GM12878 (cell line): Measurements from ENCODE around the gene ATAD2B. TPM values are rescaled to one million over a fixed set of nuclear protein-coding genes. Genes with fewer than 3 reads are reported as not detected.

ENCODE experiments used
- ATAC-seq: fragments of 200-7000 bp; cut with Tn5 transposase; 3 replicates; pipeline ENCODE4 v1.9.1; 2020; ENCODE audit warnings: mild to moderate bottlenecking, moderate library complexity
- BruUV-seq: library from RNA; stranded (reverse); fragments of 400-500 nt; replicated peaks from 2 replicates; lab custom pipeline; 2021; lab: Mats Ljungman, UMichigan
- CTCF ChIA-PET: fragments of 300-600 bp; sonication (Branson Sonifier 250); formaldehyde crosslinking; extraction: SDS; loops from one replicate; lab custom pipeline; 2021; ENCODE audit warnings: inconsistent platforms; lab: Yijun Ruan, JAX
- POLR2A ChIA-PET: fragments of 350-600 bp; formaldehyde crosslinking; extraction: SDS; loops from one replicate; lab custom pipeline; 2021; ENCODE audit warnings: inconsistent platforms; lab: Charles Lee
- RAD21 ChIA-PET: fragments of 300-600 bp; sonication (Branson Sonifier 250); formaldehyde crosslinking; loops from one replicate; lab custom pipeline; 2023; ENCODE audit warnings: antibody characterized with exemption; ENCODE audit not compliant: unreplicated experiment; lab: Charles Lee
- SMC1A ChIA-PET: fragments of 300-600 bp; sonication (Branson Sonifier 250); formaldehyde crosslinking; loops from one replicate; lab custom pipeline; 2023; ENCODE audit not compliant: unreplicated experiment, uncharacterized antibody; lab: Charles Lee
- DNase-seq: peaks from one replicate; pipeline ENCODE4 v3.0.0-alpha.2; 2011; ENCODE audit warnings: low read depth, low spot score
- FAIRE-seq: peaks from 3 replicates; lab custom pipeline; 2011; peaks lifted over from hg19 to GRCh38; lab: Jason Lieb, UNC
- H2AFZ ChIP-seq: 2 replicates; pipeline ENCODE4 v1.6.0; 2011; ENCODE audit warnings: low read depth, low read length, control low read depth; ENCODE audit not compliant: control insufficient read depth
- H3K27ac ChIP-seq: 2 replicates; pipeline ENCODE4 v1.5.1; 2011; ENCODE audit warnings: control low read depth; ENCODE audit not compliant: control insufficient read depth, insufficient read depth
- H3K27me3 ChIP-seq, 2 experiments: replicated peaks in 1 of 2; 2 replicates each; pipeline versions ENCODE4 v1.6.0 to v1.6.1; 2011; ENCODE audit warnings: low read length in 1 of 2; ENCODE audit not compliant: control insufficient read depth in 2 of 2, insufficient read depth in 2 of 2
- H3K36me3 ChIP-seq, 2 experiments: 2 replicates each; pipeline ENCODE4 v1.5.1; 2011; ENCODE audit warnings: low read length in 1 of 2; ENCODE audit not compliant: control insufficient read depth in 2 of 2, insufficient read depth in 2 of 2
- H3K4me1 ChIP-seq: 2 replicates; pipeline ENCODE4 v1.6.1; 2011; ENCODE audit warnings: mild to moderate bottlenecking, low read length, moderate library complexity, mixed read lengths; ENCODE audit not compliant: control insufficient read depth, insufficient read depth
- H3K4me2 ChIP-seq: 2 replicates; pipeline ENCODE4 v1.6.0; 2011; ENCODE audit warnings: control low read depth; ENCODE audit not compliant: control insufficient read depth, insufficient read depth
- H3K4me3 ChIP-seq: fragments of 200-600 bp; sonication (generic); 2 replicates; pipeline ENCODE4 v1.5.1; 2016
- H3K79me2 ChIP-seq: 2 replicates; pipeline ENCODE4 v1.6.0; 2011; ENCODE audit warnings: low read length; ENCODE audit not compliant: control insufficient read depth, insufficient read depth
- H3K9ac ChIP-seq: 2 replicates; pipeline ENCODE4 v1.8.0; 2011; ENCODE audit warnings: low read length, control low read depth, mixed read lengths; ENCODE audit not compliant: control insufficient read depth, insufficient read depth
- H3K9me3 ChIP-seq: replicated peaks from 3 replicates; pipeline ENCODE4 v1.5.1; 2011; ENCODE audit warnings: mild to moderate bottlenecking, low read length; ENCODE audit not compliant: control insufficient read depth, insufficient read depth
- H4K20me1 ChIP-seq: 2 replicates; pipeline ENCODE4 v1.6.0; 2011; ENCODE audit not compliant: control insufficient read depth, insufficient read depth
- CBX3 ChIP-seq: fragments of 200-600 bp; sonication (generic); IDR thresholded peaks from 2 replicates; pipeline ENCODE4 v1.6.1; 2016; ENCODE audit warnings: low read depth, borderline replicate concordance
- GATAD2B ChIP-seq: fragments of 450-650 bp; conservative IDR thresholded peaks from 2 replicates; pipeline ENCODE4 v1.6.1; 2017; ENCODE audit warnings: low read depth, mild to moderate bottlenecking, moderate library complexity
- IRF4 ChIP-seq: IDR thresholded peaks from 2 replicates; pipeline ENCODE4 v1.6.1; 2011; ENCODE audit warnings: low read depth, low read length
- ZNF207 ChIP-seq: fragments of 450-650 bp; IDR thresholded peaks from 2 replicates; pipeline ENCODE4 v1.6.1; 2014; ENCODE audit warnings: antibody characterized with exemption, mild to moderate bottlenecking, borderline replicate concordance
- WGBS: methylation state at CpG from one replicate; pipeline ENCODE4 v1.1.6; 2016; ENCODE audit warnings: low lambda C conversion rate; ENCODE audit not compliant: insufficient replicate concordance, insufficient coverage; ENCODE audit errors: missing lambda C conversion rate; 5-methylcytosine and 5-hydroxymethylcytosine counted together
- in situ Hi-C: fragments of 300-500 bp; cut with MboI; formaldehyde crosslinking; loops from 9 replicates; pipeline ENCODE4 v1.14.3; 2018; ENCODE audit warnings: mixed read lengths
- intact Hi-C: fragments of 100-400 bp; cut with micrococcal nuclease; formaldehyde crosslinking; loops from one replicate; pipeline ENCODE4 v1.14.2; 2022; ENCODE audit not compliant: unreplicated experiment
- polyA plus RNA-seq, 11 experiments: library from polyadenylated mRNA; depleted of rRNA in 4 of 11; unstranded in 6 of 11; stranded (reverse) in 5 of 11; fragments of >200 nt; fragmentation: Nextera tagmentation in 4 of 11; fragmentation: Illumina TruSeq in 1 of 11; extraction: Ambion mirVana in 4 of 11; extraction: Trizol in 1 of 11; gene quantifications; 1 replicate in 1 of 11; 2 replicates in 10 of 11; pipeline versions ENCODE4 v1.2.1 to v1.2.3, GENCODE V29; 2011 to 2016; ENCODE audit warnings: inconsistent platforms in 2 of 11, missing spikeins in 2 of 11, low read depth in 1 of 11
- total RNA-seq, 4 experiments: library from RNA; depleted of rRNA in 3 of 4; stranded (reverse); fragments of >200 nt in 3 of 4; fragmentation: Illumina TruSeq in 1 of 4; extraction: Trizol in 1 of 4; gene quantifications; 2 replicates each; pipeline versions ENCODE4 v1.2.1 to v1.2.3, GENCODE V29; 2013 to 2021
- TF ChIP-seq, protein P1 (sequence below): fragments of 450-650 bp; IDR thresholded peaks from 2 replicates; pipeline ENCODE4 v1.6.1; 2017; ENCODE audit warnings: borderline replicate concordance
- TF ChIP-seq, protein P2 (sequence below): fragments of 450-650 bp; IDR thresholded peaks from 2 replicates; pipeline ENCODE4 v1.6.1; 2016; ENCODE audit warnings: mild to moderate bottlenecking

Gene ATAD2B
- total and polyA plus RNA-seq, 10 of the 15 experiments (the other 5 are each of a cell fraction or from before 2014, with no cell fraction given), result 3.6 to 29.9 (median 16.8) TPM

DNA sequence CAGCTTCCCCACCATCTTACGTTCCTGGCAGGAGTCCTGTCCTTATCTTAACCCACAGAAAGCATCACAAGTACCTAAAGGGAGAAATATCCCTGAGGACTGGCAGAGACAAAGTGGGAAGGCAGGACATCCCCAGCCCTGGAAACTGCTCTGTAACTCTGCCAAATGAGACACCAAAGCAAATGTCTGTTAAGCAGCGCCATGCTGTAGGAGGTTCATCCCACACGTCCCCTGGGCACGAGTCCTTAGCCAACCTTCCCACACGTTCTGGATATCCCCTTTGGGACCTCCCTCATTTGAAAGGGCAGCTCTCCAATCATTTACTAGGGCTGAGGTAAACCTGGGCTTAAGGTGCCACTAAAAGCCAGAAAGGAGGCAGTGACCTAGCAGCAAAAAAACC, 207.2 kb downstream of the ATAD2B start:
- FAIRE-seq, result no peak

More for the DNA sequence above, 207.2 kb downstream of the ATAD2B start:
- no TSS peak for BruUV-seq
- TF ChIP-seq, protein P1, sequence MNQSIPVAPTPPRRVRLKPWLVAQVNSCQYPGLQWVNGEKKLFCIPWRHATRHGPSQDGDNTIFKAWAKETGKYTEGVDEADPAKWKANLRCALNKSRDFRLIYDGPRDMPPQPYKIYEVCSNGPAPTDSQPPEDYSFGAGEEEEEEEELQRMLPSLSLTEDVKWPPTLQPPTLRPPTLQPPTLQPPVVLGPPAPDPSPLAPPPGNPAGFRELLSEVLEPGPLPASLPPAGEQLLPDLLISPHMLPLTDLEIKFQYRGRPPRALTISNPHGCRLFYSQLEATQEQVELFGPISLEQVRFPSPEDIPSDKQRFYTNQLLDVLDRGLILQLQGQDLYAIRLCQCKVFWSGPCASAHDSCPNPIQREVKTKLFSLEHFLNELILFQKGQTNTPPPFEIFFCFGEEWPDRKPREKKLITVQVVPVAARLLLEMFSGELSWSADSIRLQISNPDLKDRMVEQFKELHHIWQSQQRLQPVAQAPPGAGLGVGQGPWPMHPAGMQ, result no peak
- TF ChIP-seq ZNF207 (no peak), GATAD2B (no peak), CBX3 (no peak), IRF4 (no peak)
- TF ChIP-seq, protein P2, sequence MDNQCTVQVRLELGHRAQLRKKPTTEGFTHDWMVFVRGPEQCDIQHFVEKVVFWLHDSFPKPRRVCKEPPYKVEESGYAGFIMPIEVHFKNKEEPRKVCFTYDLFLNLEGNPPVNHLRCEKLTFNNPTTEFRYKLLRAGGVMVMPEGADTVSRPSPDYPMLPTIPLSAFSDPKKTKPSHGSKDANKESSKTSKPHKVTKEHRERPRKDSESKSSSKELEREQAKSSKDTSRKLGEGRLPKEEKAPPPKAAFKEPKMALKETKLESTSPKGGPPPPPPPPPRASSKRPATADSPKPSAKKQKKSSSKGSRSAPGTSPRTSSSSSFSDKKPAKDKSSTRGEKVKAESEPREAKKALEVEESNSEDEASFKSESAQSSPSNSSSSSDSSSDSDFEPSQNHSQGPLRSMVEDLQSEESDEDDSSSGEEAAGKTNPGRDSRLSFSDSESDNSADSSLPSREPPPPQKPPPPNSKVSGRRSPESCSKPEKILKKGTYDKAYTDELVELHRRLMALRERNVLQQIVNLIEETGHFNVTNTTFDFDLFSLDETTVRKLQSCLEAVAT, result no peak
- RAD21 ChIA-PET, result no interaction called here
- Histone ChIP-seq H3K4me3 (no peak overlapping the region), H3K9me3 (peaks cover 5% of the 10 kb centered on the region; the same call in 2 of the 3 replicates), H3K27ac (no peak overlapping the region), H2AFZ (no peak overlapping the region), H3K36me3 (no peaks in the 10 kb centered on the region), H3K27me3 (no peaks in the 10 kb centered on the region), H3K4me2 (no peak overlapping the region), H3K79me2 (no peaks in the 10 kb centered on the region), H3K9ac (no peak overlapping the region), H4K20me1 (no peaks in the 10 kb centered on the region), H3K4me1 (no peaks in the 10 kb centered on the region)
- 40% methylated on average over 5 of the region's 5 CpGs for WGBS
- in situ Hi-C loops (no loop called here), intact Hi-C loops (no loop called here)
- ATAC-seq (no peak), DNase-seq (no peak)
- POLR2A ChIA-PET, result no interaction called here
- CTCF ChIA-PET, result interaction anchor here (1.8 kb wide), 1 partner anchor 15 kb away, joined by 4 read pairs; no protein-coding TSS in a partner anchor
- SMC1A ChIA-PET, result interaction anchor here (0.6 kb wide), 1 partner anchor 140 kb away, joined by 3 read pairs; no protein-coding TSS in a partner anchor
